WI38 (cell line): ENCODE data around the gene NAGK.
"Not testable (repeated sequence)": the region's sequence is repeated elsewhere in the genome, so short reads cannot be mapped to it uniquely, and the experiment has no call there.

Source experiments
- H3K4me3 ChIP-seq: 2 replicates; pipeline ENCODE4 v1.5.1; 2011; ENCODE audit warnings: low read depth, mild to moderate bottlenecking, control low read depth, low read length
- TF ChIP-seq, protein P1 (sequence below): IDR thresholded peaks from 2 replicates; pipeline ENCODE4 v1.5.1; 2012; ENCODE audit warnings: low read depth, mild to moderate bottlenecking, control low read depth, low read length

Gene NAGK

DNA sequence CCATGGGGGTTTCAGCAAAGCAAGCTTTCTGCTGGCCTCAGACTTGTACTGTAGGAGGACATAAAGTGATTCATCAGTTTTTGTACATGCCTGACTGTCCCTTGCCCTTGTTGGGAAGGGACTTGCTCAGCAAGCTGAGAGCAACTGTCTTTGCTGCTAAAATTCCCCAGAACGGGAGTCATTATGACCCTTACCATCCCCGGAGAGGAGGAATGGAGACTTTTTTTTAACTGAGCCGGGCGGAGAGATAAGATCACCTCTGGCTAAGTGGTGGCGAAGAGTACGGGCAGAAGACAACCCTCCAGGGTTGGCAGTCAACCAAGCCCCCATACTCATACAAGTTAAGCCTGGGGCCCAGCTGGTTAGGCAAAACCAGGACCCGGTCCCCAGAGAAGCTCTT, 20.4 kb upstream of the NAGK start:
- no peak overlapping the region for H3K4me3 ChIP-seq
- TF ChIP-seq, protein P1, sequence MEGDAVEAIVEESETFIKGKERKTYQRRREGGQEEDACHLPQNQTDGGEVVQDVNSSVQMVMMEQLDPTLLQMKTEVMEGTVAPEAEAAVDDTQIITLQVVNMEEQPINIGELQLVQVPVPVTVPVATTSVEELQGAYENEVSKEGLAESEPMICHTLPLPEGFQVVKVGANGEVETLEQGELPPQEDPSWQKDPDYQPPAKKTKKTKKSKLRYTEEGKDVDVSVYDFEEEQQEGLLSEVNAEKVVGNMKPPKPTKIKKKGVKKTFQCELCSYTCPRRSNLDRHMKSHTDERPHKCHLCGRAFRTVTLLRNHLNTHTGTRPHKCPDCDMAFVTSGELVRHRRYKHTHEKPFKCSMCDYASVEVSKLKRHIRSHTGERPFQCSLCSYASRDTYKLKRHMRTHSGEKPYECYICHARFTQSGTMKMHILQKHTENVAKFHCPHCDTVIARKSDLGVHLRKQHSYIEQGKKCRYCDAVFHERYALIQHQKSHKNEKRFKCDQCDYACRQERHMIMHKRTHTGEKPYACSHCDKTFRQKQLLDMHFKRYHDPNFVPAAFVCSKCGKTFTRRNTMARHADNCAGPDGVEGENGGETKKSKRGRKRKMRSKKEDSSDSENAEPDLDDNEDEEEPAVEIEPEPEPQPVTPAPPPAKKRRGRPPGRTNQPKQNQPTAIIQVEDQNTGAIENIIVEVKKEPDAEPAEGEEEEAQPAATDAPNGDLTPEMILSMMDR = no peak

- H3K4me3 ChIP-seq = not testable (repeated sequence)
These were observed 18.6 kb upstream of the NAGK start for GRCh38 chr2:71049704-71050360.

DNA sequence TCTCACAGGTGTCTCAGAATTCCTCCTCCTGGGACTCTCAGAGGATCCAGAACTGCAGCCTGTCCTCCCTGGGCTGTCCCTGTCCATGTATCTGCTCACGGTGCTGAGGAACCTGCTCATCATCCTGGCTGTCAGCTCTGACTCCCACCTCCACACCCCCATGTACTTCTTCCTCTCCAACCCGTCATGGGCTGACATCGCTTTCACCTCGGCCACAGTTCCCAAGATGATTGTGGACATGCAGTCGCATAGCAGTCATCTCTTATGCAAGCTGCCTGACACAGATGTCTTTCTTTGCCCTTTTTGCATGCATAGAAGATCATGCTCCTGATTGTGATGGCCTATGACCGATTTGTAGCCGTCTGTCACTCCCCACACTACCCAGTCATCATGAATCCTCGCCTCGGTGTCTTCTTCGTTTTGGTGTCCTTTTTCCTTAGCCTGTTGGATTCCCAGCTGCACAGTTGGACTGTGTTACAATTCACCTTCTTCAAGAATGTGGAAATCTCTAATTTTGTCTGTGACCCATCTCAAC, 13.2 kb upstream of the NAGK start:
- H3K4me3 ChIP-seq = not testable (repeated sequence)

GRCh38 chr2:71060211-71060610, 8.2 kb upstream of the NAGK start:
- H3K4me3 ChIP-seq = no peak overlapping the region
- TF ChIP-seq, protein P1 = no peak

DNA sequence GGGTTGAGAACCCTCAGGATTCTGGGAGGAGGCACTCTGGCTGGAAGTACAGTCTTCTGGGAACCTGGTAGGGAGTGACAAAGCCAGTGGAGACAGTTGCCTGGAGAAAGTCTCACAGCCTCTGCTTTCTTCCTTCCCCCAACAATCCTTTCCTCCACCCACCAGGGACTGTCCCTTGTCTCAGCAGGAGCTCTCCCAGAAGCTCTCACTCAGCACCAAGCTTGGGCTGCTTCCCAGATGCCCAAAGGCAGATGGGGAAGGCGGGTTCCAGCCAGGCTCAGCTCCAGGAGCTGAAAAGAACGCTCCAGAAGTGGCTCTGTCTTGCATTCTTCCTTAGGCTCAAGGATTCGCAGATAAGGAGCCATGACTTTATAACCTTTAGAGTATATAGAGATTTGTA, 7.6 kb upstream of the NAGK start:
- TF ChIP-seq, protein P1 = no peak

GRCh38 chr2:71063216-71063615, 5.2 kb upstream of the NAGK start:
- TF ChIP-seq, protein P1 = no peak
- no peak overlapping the region for H3K4me3 ChIP-seq

More for the DNA sequence above, 7.6 kb upstream of the NAGK start:
- no peak overlapping the region for H3K4me3 ChIP-seq

DNA sequence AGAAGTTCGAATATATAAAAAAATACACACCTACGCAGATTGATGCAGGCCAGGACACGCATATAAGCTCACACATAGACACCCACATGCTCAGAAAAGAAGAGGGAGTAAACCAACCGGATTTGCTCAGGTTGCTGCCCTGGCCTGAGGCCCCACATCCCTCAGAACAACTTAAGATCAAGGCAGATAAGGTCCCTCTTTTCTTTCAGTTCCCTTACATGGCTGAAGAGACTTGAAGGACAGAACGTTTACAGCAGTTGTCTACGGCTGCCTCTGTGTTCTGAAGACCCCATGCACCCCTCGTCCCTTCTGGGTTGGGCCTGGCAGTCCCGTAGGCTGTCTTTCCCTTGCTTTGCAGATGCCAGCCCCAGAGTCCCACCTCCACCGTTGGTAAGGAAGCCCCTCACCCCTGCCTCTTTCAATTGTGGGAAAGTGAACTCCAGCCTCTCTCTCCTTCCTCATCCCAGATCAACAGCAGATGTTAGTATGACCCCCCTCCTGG, 4.3 kb upstream of the NAGK start:
- no peak overlapping the region for H3K4me3 ChIP-seq

More for the DNA sequence above, 4.3 kb upstream of the NAGK start:
- TF ChIP-seq, protein P1 = no peak
